ENCODE measurements around the gene IFT22. TPM values are rescaled to one million over a fixed set of nuclear protein-coding genes. Genes with fewer than 3 reads are reported as not detected.
"Not testable (repeated sequence)": the region's sequence is repeated elsewhere in the genome, so short reads cannot be mapped to it uniquely, and the experiment has no call there.

IFT22 gene
- total RNA-seq, 2 experiments from 2014 or later = 2.7 to 3.3 TPM

- H3K4me1 Mint-ChIP-seq (ENCODE audit: low read depth) = peaks cover 8% of the 10 kb centered on the region
- Histone ChIP-seq H3K9me3 (ENCODE audit: control insufficient read depth in 1 of 2, insufficient read depth in 1 of 2, low read length in 2 of 2) (no peaks in the 10 kb centered on the region), H3K4me3 (ENCODE audit: low read length) (no peak overlapping the region), H3K4me1 (ENCODE audit: insufficient read depth, low read length) (peaks cover 13% of the 10 kb centered on the region), H3K27ac (ENCODE audit: low read depth in 1 of 2, low read length in 2 of 2) (no peak overlapping the region), H3K36me3 (ENCODE audit: insufficient read depth, low read length) (no peaks in the 10 kb centered on the region), H3K27me3 (ENCODE audit: control insufficient read depth in 1 of 2, insufficient read depth in 2 of 2, low read length in 2 of 2) (peaks cover 4 to 6% of the 10 kb centered on the region in 2 experiments)
- peaks cover 26% of the 10 kb centered on the region for H3K27me3 Mint-ChIP-seq
- no peak overlapping the region for H3K4me3 Mint-ChIP-seq
- no peaks in the 10 kb centered on the region for H3K36me3 Mint-ChIP-seq (ENCODE audit: low read depth)
- CTCF ChIA-PET = no interaction called here
- DNase-seq (peak in 1 of 14 experiments; percentile 26), ATAC-seq (ENCODE audit: poor library complexity) (no peak)
- no peak overlapping the region for H3K27ac Mint-ChIP-seq
- no peaks in the 10 kb centered on the region for H3K9me3 Mint-ChIP-seq
- intact Hi-C loops (cut with DNase I, micrococcal nuclease) = loop anchor here in 1 of 2 experiments (5.0 to 10.0 kb wide), 3 partner anchors 158 to 1305 kb away; partner anchors contain the start of gene ACHE
- no peak for TF ChIP-seq CTCF (IDR thresholded peaks at IDR 0.05)
- POLR2A ChIA-PET = no interaction called here
These were observed 34.6 kb downstream of the IFT22 start for GRCh38 chr7:101287032-101287431.

- H3K36me3 Mint-ChIP-seq (ENCODE audit: low read depth); H3K4me3 ChIP-seq (ENCODE audit: low read length); H3K9me3 ChIP-seq (ENCODE audit: control insufficient read depth in 1 of 2, insufficient read depth in 1 of 2, low read length in 2 of 2); H3K27me3 ChIP-seq (ENCODE audit: control insufficient read depth in 1 of 2, insufficient read depth in 2 of 2, low read length in 2 of 2); H3K27ac ChIP-seq (ENCODE audit: low read depth in 1 of 2, low read length in 2 of 2); ATAC-seq (ENCODE audit: poor library complexity); DNase-seq; H3K4me1 Mint-ChIP-seq (ENCODE audit: low read depth); H3K27ac Mint-ChIP-seq; POLR2A ChIA-PET; H3K36me3 ChIP-seq (ENCODE audit: insufficient read depth, low read length); H3K4me3 Mint-ChIP-seq; CTCF ChIA-PET; H3K9me3 Mint-ChIP-seq: not testable (repeated sequence)
- intact Hi-C loops (cut with DNase I, micrococcal nuclease) = loop anchor here in 1 of 2 experiments (5.0 to 10.0 kb wide), 3 partner anchors 159 to 1304 kb away; partner anchors contain the start of gene ACHE
- peaks cover 13% of the 10 kb centered on the region for H3K4me1 ChIP-seq (ENCODE audit: insufficient read depth, low read length)
- peaks cover 19% of the 10 kb centered on the region for H3K27me3 Mint-ChIP-seq
These were observed 35.7 kb downstream of the IFT22 start for GRCh38 chr7:101285880-101286279.

- Histone ChIP-seq H3K4me3 (ENCODE audit: low read length) (no peak overlapping the region), H3K4me1 (ENCODE audit: insufficient read depth, low read length) (peaks cover 7% of the 10 kb centered on the region), H3K36me3 (ENCODE audit: insufficient read depth, low read length) (no peaks in the 10 kb centered on the region), H3K27ac (ENCODE audit: low read depth in 1 of 2, low read length in 2 of 2) (no peak overlapping the region), H3K9me3 (ENCODE audit: control insufficient read depth in 1 of 2, insufficient read depth in 1 of 2, low read length in 2 of 2) (no peaks in the 10 kb centered on the region), H3K27me3 (ENCODE audit: control insufficient read depth in 1 of 2, insufficient read depth in 2 of 2, low read length in 2 of 2) (no peaks in the 10 kb centered on the region)
- Mint-ChIP-seq H3K36me3 (ENCODE audit: low read depth) (no peaks in the 10 kb centered on the region), H3K9me3 (no peaks in the 10 kb centered on the region), H3K4me1 (ENCODE audit: low read depth) (peaks cover 5% of the 10 kb centered on the region), H3K27me3 (peaks cover 12% of the 10 kb centered on the region), H3K27ac (no peak overlapping the region), H3K4me3 (no peak overlapping the region)
- CTCF ChIA-PET = interaction anchor here (0.6 kb wide), 1 partner anchor 390 kb away, joined by 6 read pairs; no protein-coding TSS in a partner anchor
- intact Hi-C loops (cut with DNase I, micrococcal nuclease) = loop anchor here in 1 of 2 experiments (5.0 to 10.0 kb wide), 3 partner anchors 160 to 1303 kb away; partner anchors contain the start of gene ACHE
- no peak for ATAC-seq (ENCODE audit: poor library complexity)
- no peak for DNase-seq
- POLR2A ChIA-PET = no interaction called here
- no peak for TF ChIP-seq CTCF (IDR thresholded peaks at IDR 0.05)
These were observed 36.4 kb downstream of the IFT22 start for GRCh38 chr7:101285171-101285570.

GRCh38 chr7:101280912-101281311 is 40.7 kb downstream of the IFT22 start:
- H3K4me1 ChIP-seq (ENCODE audit: insufficient read depth, low read length); DNase-seq; CTCF ChIA-PET; H3K27ac Mint-ChIP-seq; H3K27me3 ChIP-seq (ENCODE audit: control insufficient read depth in 1 of 2, insufficient read depth in 2 of 2, low read length in 2 of 2); H3K4me1 Mint-ChIP-seq (ENCODE audit: low read depth); POLR2A ChIA-PET; H3K9me3 Mint-ChIP-seq; ATAC-seq (ENCODE audit: poor library complexity); H3K27ac ChIP-seq (ENCODE audit: low read depth in 1 of 2, low read length in 2 of 2); H3K4me3 Mint-ChIP-seq; H3K36me3 Mint-ChIP-seq (ENCODE audit: low read depth); H3K4me3 ChIP-seq (ENCODE audit: low read length); H3K9me3 ChIP-seq (ENCODE audit: control insufficient read depth in 1 of 2, insufficient read depth in 1 of 2, low read length in 2 of 2); H3K36me3 ChIP-seq (ENCODE audit: insufficient read depth, low read length): not testable (repeated sequence)
- intact Hi-C loops (cut with DNase I, micrococcal nuclease) = loop anchor here in 1 of 2 experiments (10.0 kb wide), 2 partner anchors 164 to 386 kb away; partner anchors contain the start of gene ACHE
- H3K27me3 Mint-ChIP-seq = peaks cover 16% of the 10 kb centered on the region

Data from CD4-positive, alpha-beta T cell (primary cell).